NCI-H2196 treated with DMSO at 0.1 percent for 48 hours (cell line): Measurements from ENCODE around the gene GNB1.

Experiments used
- DNase-seq: peaks from one replicate; lab custom pipeline; 2025; ENCODE audit not compliant: unreplicated experiment; lab: John Stamatoyannopoulos, UW

The GNB1 gene

DNA sequence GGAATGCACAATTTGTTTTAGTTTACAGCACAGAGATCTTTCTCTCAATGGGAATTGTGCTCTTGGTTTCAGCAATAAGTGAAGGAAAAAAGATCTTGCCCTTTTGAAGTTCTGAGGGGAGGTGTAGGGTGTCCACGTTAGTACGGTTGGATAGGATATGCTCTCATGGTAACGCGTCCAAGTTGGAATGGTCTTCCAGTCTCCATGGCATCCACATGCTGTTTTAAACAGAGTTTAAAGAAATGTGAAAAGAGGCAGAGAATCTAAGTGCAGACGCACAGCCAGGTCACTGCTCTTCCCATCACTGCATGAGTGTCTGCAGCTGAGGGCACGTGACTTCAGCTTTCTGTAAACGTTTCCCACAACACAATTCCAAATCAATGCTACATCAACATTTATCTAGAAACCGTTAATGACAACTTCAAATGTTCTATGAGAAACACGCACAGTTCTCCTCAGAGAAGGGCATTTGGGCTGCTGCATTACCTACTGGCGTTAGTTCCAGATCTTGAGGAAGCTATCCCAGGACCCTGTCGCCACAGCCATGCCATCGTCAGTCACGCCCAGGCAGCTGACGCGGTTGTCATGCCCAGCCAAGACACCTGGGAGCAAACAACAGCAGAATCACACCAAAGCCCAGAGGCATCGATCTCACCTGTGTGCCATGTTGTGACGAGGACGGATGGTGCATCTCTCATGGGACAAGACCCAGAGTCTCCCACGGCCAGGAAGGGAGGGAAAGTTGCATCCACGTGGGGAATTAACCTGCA, 103.9 kb downstream of the GNB1 start:
- no peak for DNase-seq

DNA sequence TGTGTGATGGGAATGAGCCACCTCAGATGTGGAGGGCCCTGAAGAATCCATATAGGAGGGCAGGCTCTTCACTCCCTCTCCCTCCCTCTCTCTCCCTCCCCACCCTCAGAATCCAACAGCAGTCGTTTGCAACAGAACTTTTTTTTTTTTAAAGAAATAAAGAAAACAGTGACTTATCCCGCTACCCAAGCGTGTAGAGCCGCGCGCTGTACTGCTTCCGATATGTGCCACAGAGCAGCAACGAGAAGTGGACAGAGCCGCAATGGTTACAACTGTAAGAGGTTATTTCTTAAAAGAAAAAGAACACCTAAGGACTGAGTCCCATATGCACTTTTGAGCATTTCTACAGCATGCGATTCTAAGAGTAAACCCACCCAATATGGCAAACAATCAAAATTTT, 105.2 kb downstream of the GNB1 start:
- no peak for DNase-seq

DNA sequence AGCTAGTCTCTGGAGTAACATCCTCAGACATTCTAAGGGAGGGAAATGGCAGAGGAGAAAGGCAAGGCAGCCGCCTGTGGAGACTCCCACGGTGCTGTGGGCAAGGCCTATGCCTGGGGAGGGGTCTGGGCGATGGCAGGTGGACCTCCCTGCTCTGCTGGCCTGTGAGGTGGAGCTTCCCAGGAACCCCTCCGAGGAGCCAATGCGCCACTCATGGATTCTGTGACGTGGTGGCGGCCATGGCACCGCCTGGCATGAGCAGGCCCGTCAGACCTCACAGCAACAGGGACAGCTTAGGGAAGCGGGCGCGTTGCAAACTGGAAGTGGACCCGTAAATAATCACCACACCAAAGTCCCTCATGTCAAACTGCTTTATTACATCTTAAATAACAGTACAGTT, 106.0 kb downstream of the GNB1 start:
- DNase-seq, result no peak

DNA sequence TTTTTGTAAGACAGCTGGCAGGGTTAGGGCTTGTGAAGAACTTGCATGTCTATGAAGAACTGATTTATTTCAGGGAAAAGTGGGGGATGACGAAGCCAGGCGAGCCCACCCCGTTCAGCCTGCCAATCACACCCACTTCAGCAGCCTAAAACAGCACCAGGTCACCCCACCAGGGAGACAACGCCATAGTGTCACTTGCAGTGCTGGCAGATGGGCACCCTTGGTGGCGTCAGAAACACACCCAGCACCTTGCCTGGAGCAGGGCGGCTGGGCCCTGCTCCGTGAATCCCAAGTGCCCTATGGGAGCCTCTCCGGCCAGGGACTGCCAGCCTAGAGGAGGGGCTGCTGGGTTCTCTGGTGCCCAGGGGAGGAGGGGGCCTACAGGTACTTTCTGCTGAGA, 107.6 kb downstream of the GNB1 start:
- no peak for DNase-seq

DNA sequence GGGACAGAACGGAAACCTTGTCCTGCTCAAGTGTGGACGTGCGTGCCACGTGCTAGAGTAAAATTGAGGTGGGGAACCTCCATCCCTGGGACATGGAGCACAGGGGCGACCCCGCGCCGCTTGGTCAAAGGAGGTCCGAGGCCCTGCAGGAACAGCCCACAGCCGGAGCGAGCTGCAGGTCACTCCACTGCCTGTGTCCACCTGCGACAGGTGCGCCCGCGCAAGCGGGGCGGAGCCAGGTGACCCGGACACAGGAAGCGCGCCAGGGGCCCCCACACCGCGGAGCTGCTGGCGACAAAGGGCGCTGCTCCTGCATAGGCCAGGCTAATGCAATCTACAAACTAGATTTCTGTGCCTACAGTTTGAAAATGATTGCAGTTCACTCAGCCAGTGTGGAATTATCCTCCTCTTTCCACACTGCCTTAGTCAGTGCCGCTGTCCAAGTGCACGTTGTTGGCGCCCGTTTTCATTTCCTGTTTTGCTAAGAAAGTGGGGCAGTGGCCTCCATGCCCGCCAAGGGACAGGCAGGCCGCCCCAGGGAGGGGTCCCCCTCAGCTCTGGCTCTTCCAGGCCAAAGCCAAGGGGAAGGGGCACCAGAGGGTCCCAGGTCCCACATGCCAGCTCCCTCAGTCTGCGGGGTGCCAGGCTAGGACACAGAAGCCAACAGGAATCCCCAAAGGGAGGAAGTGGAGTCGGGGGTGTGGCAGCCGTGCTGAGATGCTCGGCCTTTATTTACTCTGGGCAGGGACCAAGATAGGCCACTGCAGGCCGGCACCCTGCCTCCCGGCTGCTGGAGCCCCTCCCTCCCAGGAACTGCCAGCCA, 108.3 kb downstream of the GNB1 start:
- DNase-seq, result peak; percentile 81

DNA sequence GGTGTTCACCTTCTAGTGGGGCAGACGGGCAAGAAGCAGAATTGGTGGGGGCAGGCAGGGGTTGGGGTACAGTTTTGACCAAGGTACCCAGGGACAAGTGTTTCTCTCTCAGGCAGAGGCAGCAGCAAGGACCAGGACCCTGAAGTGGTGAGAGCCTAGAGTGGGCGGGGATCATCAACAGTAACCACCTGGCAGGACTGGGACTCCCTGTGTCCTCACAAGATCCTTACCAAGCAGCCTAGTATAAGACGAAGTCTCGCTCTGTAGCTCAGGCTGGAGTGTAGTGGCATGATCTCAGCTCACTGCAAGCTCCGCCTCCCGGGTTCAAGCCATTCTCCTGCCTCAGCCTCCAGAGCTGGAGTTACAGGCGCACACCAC, 109.4 kb downstream of the GNB1 start:
- no peak for DNase-seq

DNA sequence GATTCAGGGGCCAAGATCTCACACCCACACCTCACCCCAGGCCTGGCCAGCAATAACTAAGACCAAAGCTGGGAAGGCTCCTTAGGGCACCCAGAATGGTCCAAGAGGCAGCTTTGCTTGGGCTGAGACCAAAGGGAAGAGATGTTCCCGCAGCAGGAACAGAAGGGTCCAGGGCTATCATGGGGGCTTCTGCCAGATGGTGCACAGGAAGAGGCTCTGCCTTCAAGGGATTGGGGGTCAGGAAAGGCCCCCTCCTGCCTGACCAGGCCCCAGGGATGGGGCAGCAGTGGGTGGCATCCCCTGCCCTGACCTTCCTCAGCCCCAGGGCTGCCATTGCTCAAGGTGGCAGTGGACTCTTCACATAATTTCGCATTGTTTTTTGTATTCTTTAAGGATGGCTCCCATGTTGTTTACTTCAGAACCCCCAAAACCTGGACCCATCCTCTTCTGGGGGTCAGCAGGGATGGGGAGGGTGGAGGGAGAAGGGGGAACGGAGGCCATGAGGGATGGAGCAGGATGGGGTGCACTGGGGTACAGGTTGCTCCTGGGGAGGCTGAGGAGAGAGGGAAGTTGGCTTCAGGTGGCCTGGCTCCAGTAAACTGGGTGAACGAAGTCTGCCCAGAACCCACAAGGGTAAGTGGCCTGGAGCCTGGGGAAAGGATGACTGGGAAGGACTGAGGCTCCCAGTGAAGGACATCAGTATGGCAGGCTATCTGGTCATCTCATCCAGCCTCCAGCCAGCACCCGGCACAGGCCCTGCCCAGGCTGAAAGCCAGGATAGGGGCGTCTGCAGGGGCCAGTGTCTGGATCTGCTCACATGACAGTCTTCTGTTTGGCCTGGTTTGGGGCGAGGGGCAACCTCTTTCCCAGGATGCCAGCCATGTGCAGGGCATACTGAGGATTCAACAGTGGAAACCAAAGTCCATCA, 110.0 kb downstream of the GNB1 start:
- no peak for DNase-seq

DNA sequence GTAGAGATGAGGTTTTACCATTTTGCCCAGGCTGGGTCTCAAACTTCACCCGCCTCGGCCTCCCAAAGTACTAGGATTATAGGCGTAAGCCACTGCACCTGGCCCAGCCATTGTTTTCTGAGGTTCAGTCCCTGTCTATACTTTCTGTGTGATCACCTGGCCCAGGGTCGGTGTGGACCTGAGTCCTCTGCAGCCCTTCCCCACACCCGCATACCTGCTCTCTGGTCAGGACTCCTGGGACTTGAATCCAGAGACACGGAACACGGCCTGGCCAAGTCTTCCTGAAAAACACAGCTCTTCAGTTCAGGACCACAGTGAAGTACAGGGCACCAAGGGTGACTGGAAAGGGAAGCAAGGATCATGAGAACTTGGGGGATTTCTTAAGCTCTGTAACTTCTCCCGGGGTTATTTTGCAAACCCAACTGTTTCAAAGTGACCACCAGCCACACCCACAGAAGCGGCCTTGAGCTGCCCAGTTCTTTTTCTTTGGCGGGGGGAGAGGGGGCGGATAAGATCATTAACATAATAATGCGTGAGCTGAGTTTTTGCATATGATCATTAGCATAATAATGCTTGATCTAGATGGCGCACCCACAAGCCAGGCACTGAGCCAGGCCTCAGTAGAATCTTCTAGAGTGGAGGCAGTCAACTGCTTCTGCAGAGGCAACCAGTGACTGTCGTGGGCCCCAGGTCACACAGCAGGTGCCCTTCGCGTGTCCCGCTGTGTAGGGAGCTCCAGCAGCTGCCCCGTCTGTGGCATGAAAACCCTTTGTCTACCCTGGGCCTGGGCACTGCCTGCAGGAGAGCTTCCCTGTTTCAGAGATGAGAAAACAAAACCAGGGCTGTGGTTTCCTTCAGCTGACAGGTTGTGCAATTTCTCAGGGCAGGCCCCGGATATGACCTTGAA, 110.9 kb downstream of the GNB1 start:
- no peak for DNase-seq

DNA sequence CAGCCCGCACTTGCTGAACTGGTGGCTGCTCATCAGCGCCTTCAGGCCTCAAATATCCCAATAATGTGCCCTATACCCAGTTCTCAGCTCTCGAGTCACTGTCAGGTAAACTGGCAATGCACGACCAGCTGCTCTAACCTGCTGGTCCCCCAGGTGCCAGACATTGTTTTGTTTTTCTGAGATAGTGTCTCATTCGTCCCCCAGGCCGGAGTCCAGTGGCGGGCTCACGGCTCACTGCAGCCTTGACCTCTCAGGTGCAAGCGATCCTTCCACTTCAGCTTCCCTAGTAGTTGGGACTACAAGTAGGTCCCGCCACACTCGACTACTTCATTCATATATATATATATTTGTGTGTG, 111.6 kb downstream of the GNB1 start:
- no peak for DNase-seq

DNA sequence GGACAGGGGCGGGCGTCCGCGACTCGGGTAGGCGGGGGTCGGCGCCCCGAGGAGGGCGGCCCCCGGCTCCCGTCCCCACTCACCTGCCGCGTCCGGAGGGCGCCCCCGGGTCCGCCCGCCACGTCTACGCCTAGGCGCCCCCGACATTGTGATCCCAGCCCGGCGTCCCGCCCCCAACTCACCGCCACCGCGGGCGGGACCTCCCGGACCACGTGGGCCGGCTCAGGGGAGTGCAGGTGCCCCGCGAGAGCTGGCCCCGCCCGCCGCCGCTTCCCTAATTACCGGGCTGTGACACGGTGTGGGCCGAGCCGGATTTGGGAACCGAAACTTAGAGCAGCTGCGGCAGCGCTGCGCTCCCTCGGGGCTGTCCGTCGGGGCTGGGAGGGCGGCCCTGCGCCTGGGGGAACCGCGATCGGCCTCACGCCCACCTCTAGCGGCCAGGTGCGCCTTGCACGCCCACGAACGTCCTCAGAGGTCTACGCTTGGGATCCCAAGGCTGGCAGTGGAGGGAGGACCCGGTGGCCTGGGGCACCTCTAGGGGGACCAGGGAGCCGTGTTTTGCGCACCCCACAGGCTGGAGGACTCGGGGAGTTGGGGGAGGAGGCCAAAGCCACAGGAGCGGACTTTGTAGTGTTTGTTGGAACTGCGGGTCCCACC, 112.1 kb downstream of the GNB1 start:
- DNase-seq, result peak; percentile 64

DNA sequence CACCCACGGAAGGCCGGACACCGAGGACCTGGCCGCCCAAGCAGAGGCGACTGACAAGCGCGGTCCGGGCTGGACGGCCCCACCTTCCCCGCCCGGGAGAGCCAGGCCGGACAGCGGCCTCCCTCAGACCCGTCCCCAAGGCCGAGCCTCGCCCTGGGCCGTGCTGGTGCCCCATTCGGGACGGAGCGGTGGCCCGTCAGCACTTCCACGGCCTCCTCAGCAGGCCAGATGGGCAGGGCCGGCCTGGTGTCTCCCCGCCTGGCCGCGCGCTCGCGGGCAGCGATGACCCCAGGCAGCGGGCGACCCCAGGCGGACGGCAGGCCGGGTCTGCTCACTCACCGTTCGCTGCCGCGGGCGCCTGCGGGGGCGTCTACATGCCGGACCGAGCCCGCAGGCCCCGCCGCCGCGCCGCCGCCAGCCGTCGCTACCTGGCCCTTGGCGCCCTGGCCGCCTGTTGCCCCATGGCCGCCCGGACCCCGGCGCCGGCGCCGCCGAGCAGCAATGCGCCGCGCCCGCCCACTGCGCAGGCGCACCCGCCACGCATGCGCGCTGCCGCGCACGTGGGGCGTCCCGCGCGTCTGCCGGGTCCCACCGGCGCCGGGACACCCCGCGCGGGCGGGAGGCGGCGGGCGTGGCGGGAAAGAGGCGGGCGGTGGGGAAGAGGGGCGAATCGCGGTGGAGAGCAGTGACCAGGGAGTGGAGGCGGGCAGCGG, 112.8 kb downstream of the GNB1 start, which contains the start of gene NADK:
Gene NADK (minus strand): TSS at position 521 of the 713 bp plus-strand sequence. CDS start 13,064 bp downstream, outside the sequence.
- peak; percentile 23 for DNase-seq

DNA sequence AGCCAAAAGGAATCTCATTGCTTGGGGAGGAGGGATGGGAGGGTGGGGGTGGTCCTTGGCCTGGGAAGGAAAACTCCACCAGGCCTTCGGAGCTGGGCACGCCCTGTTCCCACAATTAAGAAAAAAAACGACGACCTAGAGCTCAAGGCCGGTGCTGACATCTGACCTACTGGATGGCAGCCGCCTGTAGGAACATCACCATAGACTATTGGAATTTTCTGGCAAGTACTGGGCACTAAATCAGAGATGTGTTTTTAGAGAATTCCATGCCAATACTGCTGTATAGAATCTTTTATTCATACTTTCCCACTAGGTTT, 113.3 kb downstream of the GNB1 start:
- no peak for DNase-seq

DNA sequence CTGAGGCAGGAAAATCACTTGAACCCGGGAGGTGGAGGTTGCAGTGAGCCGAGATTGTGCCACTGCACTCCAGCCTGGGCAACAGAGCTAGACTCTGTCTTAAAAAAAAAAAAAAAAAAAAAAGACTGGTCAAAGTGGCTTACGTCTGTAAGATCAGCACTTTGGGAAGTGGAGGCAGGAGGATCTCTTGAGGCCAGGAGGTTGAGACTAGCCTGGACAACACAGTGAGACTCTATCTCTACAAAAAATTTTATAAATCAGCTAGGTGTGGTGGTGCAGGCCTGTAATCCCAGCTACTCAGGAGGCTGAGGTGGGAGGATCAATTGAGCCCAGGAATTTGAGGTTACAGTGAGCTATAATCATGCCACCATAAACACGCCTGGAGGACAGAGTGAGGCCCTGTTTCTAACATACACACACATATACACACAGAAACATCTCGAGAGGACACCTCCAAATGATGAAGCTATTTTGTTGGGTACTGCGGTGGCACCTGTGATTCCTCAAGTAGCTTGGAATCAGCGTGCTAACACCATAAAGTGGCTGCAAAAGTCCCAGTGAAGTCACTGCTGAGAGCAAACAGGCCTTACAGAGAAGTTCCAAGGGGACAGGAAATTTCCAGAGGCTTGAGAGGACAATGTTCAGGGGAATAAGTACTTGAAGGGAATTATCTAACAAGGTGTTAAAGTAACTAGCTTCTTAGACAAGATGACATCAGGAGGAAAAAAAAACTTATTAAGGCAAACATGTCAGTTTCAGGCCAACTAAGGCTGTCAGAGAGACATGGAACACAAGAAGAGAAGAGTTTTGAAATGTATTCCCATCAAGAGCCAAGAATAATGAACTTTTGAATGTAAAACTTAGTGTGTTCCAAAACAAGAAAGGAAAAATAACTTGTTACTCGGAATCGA, 114.0 kb downstream of the GNB1 start:
- no peak for DNase-seq

DNA sequence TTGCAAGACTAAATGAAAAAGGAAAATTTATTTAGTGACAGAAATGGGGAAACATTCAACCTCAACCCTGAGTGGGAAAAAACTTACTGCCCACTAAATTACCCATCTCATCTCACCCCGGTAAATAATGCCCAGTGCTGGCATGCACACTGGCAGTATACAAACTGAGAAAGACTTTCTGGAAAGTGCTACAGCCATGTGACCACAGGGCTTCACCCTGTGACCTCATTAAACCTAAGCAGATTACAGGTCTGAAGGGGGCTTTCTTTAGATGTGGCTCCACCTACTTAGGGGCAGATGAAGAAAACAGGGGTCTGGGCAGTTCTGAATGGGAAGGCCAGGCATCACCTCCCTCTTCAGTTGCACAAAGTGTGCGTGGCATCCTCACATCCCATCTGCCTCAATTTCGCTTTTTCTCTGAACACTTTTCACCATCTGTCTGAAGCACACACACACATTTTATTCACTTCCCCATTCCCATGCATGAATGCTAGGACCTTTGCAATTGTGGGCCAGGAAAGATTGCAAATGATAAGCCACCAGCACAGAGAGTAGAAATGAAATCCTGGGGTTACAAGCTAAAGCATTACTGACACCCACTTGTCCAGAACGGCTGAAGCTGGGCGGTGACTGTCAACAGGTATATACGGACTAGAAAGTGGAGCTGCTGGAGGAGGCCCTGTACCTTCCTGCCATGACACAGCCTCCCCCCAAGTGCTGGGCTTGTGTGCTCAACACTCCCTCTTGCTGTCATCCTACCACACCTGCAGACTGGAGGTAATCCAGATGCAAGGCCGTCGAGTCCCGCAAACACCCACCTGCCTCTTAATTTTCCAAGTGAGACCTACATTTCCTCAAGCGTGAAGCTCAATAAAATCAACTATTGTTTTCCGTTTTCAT, 115.3 kb downstream of the GNB1 start:
- DNase-seq, result no peak

DNA sequence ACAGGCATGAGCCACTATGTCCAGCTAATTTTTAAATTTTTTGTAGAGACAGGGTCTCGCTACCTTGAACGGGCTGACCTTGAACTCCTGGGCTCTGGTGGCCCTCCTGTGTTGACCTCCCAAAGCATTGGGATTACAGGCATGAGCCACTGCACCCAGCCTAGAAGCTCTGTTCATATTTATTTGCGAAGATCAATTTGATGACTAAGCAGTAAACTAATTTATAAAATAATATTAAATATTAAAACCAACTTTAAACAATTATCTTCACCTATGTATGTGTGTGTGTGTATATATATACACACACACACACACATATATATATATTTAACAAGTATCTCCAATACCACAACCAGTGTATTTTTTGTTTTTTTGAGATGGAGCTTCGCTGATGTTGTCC, 117.0 kb downstream of the GNB1 start:
- DNase-seq, result no peak

DNA sequence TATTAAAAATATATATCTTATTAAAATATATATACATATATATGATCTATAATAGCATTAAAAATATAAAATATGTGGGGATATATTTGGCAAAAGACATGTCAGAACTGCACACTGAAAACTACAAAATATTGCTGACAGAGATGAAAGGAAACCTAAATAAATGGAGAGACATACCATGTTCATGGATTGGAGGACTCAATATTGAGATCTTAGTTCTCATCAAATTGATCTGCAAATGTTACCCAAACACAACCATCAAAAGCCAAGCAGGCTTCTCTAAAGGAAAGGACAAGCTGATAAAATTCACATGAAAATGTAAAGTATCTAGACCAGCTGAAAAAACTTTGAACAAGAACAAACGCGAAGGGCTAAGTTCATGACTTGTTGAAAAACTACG, 119.8 kb downstream of the GNB1 start:
- no peak for DNase-seq

DNA sequence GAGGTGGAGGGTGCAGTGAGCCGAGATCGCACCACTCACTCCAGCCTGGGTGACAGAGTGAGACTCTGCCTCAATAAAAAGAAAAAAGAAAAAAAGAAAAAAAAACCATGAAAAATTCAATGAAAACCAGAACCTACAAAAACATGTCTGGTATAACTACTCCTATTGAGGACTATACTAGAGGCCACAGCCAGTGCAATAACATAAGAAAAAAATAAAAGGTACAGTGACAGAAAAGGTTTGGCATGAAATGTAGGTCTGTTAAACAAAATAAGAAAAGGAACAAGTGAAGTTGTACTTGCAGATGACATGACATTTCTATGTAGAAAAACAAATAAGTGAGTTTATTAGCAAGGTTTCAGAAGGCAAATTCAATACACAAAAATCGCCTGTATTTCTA, 120.8 kb downstream of the GNB1 start:
- DNase-seq, result no peak
